ENCODE results near the gene RAD51B.

Gene RAD51B

GRCh38 chr14:68233101-68233784 lies 413.7 kb downstream of the RAD51B start:
- Histone ChIP-seq H3K27me3 (no peaks in the 10 kb centered on the region), H4K20me1 (no peaks in the 10 kb centered on the region), H3K9ac (no peak overlapping the region), H3K9me3 (no peaks in the 10 kb centered on the region), H3K4me1 (no peaks in the 10 kb centered on the region), H3K4me3 (no peak overlapping the region), H3K4me2 (no peak overlapping the region), H3K27ac (no peak overlapping the region), H3K36me3 (no peaks in the 10 kb centered on the region)
- TF ChIP-seq Cebpa-rat (IDR thresholded peaks at IDR 0.05): no peak

- Histone ChIP-seq H3K36me3 (no peaks in the 10 kb centered on the region), H3K27me3 (no peaks in the 10 kb centered on the region), H3K4me1 (peaks cover 8% of the 10 kb centered on the region), H3K9ac (no peak overlapping the region), H3K27ac (no peak overlapping the region), H3K9me3 (no peaks in the 10 kb centered on the region), H4K20me1 (no peaks in the 10 kb centered on the region), H3K4me3 (no peak overlapping the region), H3K4me2 (no peak overlapping the region)
- no peak for TF ChIP-seq Cebpa-rat (IDR thresholded peaks at IDR 0.05)
Observed at GRCh38 chr14:68234101-68234905, 414.7 kb downstream of the RAD51B start.

GRCh38 chr14:68235011-68235410 lies 415.4 kb downstream of the RAD51B start:
- Histone ChIP-seq H3K4me3 (no peak overlapping the region), H3K27me3 (no peaks in the 10 kb centered on the region), H3K4me1 (peaks cover 9% of the 10 kb centered on the region), H3K9me3 (no peaks in the 10 kb centered on the region), H3K36me3 (no peaks in the 10 kb centered on the region), H3K27ac (no peak overlapping the region), H3K9ac (no peak overlapping the region), H3K4me2 (no peak overlapping the region), H4K20me1 (no peaks in the 10 kb centered on the region)
- no peak for TF ChIP-seq Cebpa-rat (IDR thresholded peaks at IDR 0.05)

- no peaks in the 10 kb centered on the region for H3K9me3 ChIP-seq
- no peaks in the 10 kb centered on the region for H3K27me3 ChIP-seq
- H3K4me3 ChIP-seq: no peak overlapping the region
- H3K36me3 ChIP-seq: no peaks in the 10 kb centered on the region
- H3K27ac ChIP-seq: no peak overlapping the region
- H3K4me2 ChIP-seq: no peak overlapping the region
- H3K9ac ChIP-seq: no peak overlapping the region
- TF ChIP-seq Cebpa-rat (IDR thresholded peaks at IDR 0.05): no peak
- peaks cover 9% of the 10 kb centered on the region for H3K4me1 ChIP-seq
- no peaks in the 10 kb centered on the region for H4K20me1 ChIP-seq
Observed at GRCh38 chr14:68236582-68237458, 417.2 kb downstream of the RAD51B start.

DNA sequence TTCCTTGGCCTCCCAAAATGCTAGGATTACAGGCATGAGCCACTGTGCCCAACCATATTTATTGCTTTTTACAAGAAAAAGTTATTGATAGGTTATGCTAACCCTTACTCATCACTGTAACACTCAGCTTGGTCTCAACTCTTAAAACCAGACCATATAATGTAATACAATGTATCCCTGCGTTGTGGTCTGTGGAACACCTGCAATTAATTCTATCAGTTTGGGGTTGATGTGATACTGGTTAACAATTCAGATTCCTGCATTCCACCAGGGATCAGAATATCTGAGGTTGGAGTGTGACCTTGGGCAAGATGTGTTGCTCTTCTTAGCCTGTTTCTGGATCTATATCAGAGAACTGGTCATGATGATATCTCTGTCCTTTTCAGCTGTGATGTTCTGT lies 419.0 kb downstream of the RAD51B start:
- H3K27ac ChIP-seq: no peak overlapping the region

GRCh38 chr14:68238976-68239375 lies 419.4 kb downstream of the RAD51B start:
- Histone ChIP-seq H3K4me2 (peak overlapping the region; percentile 38), H3K27me3 (no peaks in the 10 kb centered on the region), H3K36me3 (no peaks in the 10 kb centered on the region), H4K20me1 (no peaks in the 10 kb centered on the region), H3K4me1 (peaks cover 9% of the 10 kb centered on the region), H3K9me3 (no peaks in the 10 kb centered on the region), H3K27ac (no peak overlapping the region), H3K4me3 (no peak overlapping the region), H3K9ac (no peak overlapping the region)
- TF ChIP-seq Cebpa-rat (IDR thresholded peaks at IDR 0.05): no peak

More for the DNA sequence above, 419.0 kb downstream of the RAD51B start:
- Histone ChIP-seq H3K9ac (no peak overlapping the region), H3K4me2 (peak overlapping the region; percentile 38; the same call in 1 of the 2 replicates), H3K4me3 (no peak overlapping the region), H3K9me3 (no peaks in the 10 kb centered on the region), H3K4me1 (peaks cover 9% of the 10 kb centered on the region), H3K36me3 (no peaks in the 10 kb centered on the region), H4K20me1 (no peaks in the 10 kb centered on the region), H3K27me3 (no peaks in the 10 kb centered on the region)
- TF ChIP-seq Cebpa-rat (IDR thresholded peaks at IDR 0.05): no peak

DNA sequence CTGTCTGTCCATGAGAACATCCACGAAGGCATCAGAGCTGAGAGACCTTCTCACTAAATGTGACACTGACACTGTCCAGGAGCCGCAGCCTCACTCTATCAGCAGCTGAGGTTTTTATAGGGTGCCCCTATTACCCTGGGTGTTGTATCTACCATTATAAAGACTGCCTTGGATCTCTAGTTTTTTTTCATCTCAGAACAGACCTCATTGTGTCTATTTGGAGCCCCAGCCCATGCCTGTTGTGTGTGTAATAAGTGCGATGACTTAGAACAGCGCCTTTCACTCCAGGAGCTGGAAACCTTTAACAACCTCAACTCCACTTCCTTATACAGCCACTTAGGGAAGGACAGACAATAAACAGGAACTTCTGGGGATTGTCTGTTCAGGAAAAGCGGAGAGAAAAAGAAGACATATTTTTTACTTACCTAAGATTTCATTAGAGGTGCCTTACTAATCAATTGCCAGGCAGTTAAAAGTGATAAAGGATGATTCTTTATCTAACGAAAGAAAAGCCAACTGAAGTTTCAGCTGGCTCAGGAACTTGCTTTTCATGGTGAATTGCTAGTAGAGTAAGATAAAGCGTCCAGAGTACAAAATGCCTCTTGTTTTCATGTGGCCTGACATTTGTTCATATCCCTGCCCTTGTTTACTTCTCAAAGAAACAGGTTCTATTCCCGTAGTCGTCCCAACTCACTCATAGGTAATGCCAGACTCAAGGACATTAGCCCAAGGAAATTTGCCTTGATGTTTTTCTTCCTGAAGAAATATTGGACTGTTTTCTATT lies 420.6 kb downstream of the RAD51B start:
- H3K4me2 ChIP-seq: no peak overlapping the region
- no peak overlapping the region for H3K9ac ChIP-seq
- no peaks in the 10 kb centered on the region for H3K27me3 ChIP-seq
- no peaks in the 10 kb centered on the region for H3K36me3 ChIP-seq
- no peak for TF ChIP-seq Cebpa-rat (IDR thresholded peaks at IDR 0.05)
- H3K27ac ChIP-seq: no peak overlapping the region
- no peaks in the 10 kb centered on the region for H4K20me1 ChIP-seq
- H3K4me1 ChIP-seq: peaks cover 9% of the 10 kb centered on the region
- H3K9me3 ChIP-seq: no peaks in the 10 kb centered on the region
- H3K4me3 ChIP-seq: no peak overlapping the region

- no peaks in the 10 kb centered on the region for H4K20me1 ChIP-seq
- H3K4me1 ChIP-seq: peaks cover 24% of the 10 kb centered on the region
- H3K4me2 ChIP-seq: no peak overlapping the region
- no peak overlapping the region for H3K27ac ChIP-seq
- no peak for TF ChIP-seq Cebpa-rat (IDR thresholded peaks at IDR 0.05)
- no peaks in the 10 kb centered on the region for H3K36me3 ChIP-seq
- no peak overlapping the region for H3K4me3 ChIP-seq
- no peak overlapping the region for H3K9ac ChIP-seq
- no peaks in the 10 kb centered on the region for H3K9me3 ChIP-seq
- no peaks in the 10 kb centered on the region for H3K27me3 ChIP-seq
Observed at GRCh38 chr14:68241862-68242487, 422.4 kb downstream of the RAD51B start.
